ENCODE measurements around the gene ADGRV1.

DNA sequence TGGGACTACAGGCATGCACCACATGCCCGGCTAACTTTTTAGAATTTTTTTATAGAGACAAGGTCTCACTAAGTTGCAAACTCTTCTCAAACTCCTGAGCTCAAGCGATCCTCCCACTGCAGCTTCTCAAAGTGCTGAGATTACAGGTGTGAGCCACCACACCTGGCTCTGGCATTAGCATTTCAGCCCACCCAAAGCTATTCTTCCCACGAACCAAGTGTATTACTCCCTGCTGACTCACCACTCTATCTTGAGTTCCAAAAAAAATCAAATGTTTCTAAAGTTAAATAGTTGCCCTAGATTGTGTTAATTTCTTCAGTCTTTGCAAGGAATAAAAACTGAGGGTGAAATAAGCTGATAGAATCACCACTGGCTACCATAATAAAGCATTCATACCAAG lies 619.0 kb downstream of the ADGRV1 start:
- TF ChIP-seq, protein P1, sequence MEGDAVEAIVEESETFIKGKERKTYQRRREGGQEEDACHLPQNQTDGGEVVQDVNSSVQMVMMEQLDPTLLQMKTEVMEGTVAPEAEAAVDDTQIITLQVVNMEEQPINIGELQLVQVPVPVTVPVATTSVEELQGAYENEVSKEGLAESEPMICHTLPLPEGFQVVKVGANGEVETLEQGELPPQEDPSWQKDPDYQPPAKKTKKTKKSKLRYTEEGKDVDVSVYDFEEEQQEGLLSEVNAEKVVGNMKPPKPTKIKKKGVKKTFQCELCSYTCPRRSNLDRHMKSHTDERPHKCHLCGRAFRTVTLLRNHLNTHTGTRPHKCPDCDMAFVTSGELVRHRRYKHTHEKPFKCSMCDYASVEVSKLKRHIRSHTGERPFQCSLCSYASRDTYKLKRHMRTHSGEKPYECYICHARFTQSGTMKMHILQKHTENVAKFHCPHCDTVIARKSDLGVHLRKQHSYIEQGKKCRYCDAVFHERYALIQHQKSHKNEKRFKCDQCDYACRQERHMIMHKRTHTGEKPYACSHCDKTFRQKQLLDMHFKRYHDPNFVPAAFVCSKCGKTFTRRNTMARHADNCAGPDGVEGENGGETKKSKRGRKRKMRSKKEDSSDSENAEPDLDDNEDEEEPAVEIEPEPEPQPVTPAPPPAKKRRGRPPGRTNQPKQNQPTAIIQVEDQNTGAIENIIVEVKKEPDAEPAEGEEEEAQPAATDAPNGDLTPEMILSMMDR (conservative IDR thresholded peaks at IDR 0.05; ENCODE audit: low read length): no peak
- TF ChIP-seq EZH2phosphoT487 (IDR thresholded peaks at IDR 0.05; ENCODE audit: borderline replicate concordance, low read depth, low read length): no peak
